Adrenal gland (tissue), 19 donors: ENCODE measurements around the gene ZNF439. TPM values are rescaled to one million over a fixed set of nuclear protein-coding genes. Genes with fewer than 3 reads are reported as not detected.

Experiments used
- DNase-seq, 7 donors: peaks; one replicate each; pipeline ENCODE4 v3.0.0-alpha.2; 2019 to 2020
- H3K27ac ChIP-seq, 5 donors: fragments of 200-600 bp; sonication (generic) in 4 of 5; 1 replicate in 3 of 5; 2 replicates in 2 of 5; pipeline versions ENCODE4 v1.5.1 to v1.8.0; 2016 to 2020; ENCODE audit warnings: mild to moderate bottlenecking in 1 of 5
- H3K27me3 ChIP-seq: fragments of 200-600 bp; 2 replicates; pipeline ENCODE4 v1.8.0; 2021
- H3K36me3 ChIP-seq, 2 donors: fragments of 200-600 bp; replicated peaks in 1 of 2; 1 replicate in 1 of 2; 2 replicates in 1 of 2; pipeline versions ENCODE4 v1.5.1 to v1.8.0; 2018 to 2022
- H3K4me1 ChIP-seq, 2 donors: fragments of 200-600 bp; replicated peaks in 1 of 2; 1 replicate in 1 of 2; 2 replicates in 1 of 2; pipeline versions ENCODE4 v1.5.1 to v1.8.0; 2018 to 2021
- H3K4me3 ChIP-seq, 4 donors: fragments of 200-600 bp; sonication (generic) in 3 of 4; one replicate each; pipeline ENCODE4 v1.5.1; 2016 to 2018
- H3K9me3 ChIP-seq, 3 donors: fragments of 200-600 bp; sonication (generic) in 1 of 3; replicated peaks in 1 of 3; 1 replicate in 2 of 3; 2 replicates in 1 of 3; pipeline versions ENCODE4 v1.5.1 to v1.8.0; 2016 to 2021
- CTCF ChIP-seq, 6 experiments: fragments of 450-650 bp in 4 of 6; fragments of 200-600 bp in 2 of 6; sonication (generic) in 1 of 6; IDR thresholded peaks; 1 replicate in 5 of 6; 2 replicates in 1 of 6; pipeline versions ENCODE4 v1.5.1 to v1.8.0; 2016 to 2021; ENCODE audit warnings: antibody characterized with exemption in 6 of 6, mild to moderate bottlenecking in 2 of 6, moderate library complexity in 1 of 6
- POLR2A ChIP-seq, 2 donors: fragments of 450-650 bp; IDR thresholded peaks; one replicate each; pipeline ENCODE4 v1.6.1; 2017; ENCODE audit warnings: antibody characterized with exemption in 2 of 2, mild to moderate bottlenecking in 2 of 2, moderate library complexity in 1 of 2
- whole genome bisulfite sequencing, 4 donors: extraction: QIAGEN DNeasy Blood & Tissue Kit in 2 of 4; methylation state at CpG; one replicate each; pipeline versions ENCODE4 v1.1.5 to v1.1.7; 2013 to 2017; 5-methylcytosine and 5-hydroxymethylcytosine counted together
- intact Hi-C, 2 donors: fragments of 100-400 bp; cut with DNase I; formaldehyde crosslinking; loops; one replicate each; pipeline versions ENCODE4 v1.14.1 to v1.15.0; 2022 to 2023
- long read RNA-seq, 10 donors: library from polyadenylated mRNA in 3 of 10; unstranded in 2 of 10; stranded (forward) in 1 of 10; transcript quantifications; one replicate each; pipeline ENCODE4 v2.0.0 and lab custom pipeline, GENCODE V29; 2021 to 2026
- polyA plus RNA-seq, 3 donors: library from polyadenylated mRNA; stranded (reverse); fragments of 200-250 nt in 2 of 3; fragments of 350-450 nt in 1 of 3; fragmentation: Illumina TruSeq in 1 of 3; extraction: RNeasy Lipid Tissue Mini Kit (QIAGEN cat#74804) in 1 of 3; gene quantifications; one replicate each; pipeline ENCODE4 v1.2.3, GENCODE V29; 2013 to 2014
- total RNA-seq, 9 donors: library from RNA; depleted of rRNA in 4 of 9; stranded (reverse); fragments of >200 nt in 4 of 9; fragments of 120-200 nt in 1 of 9; fragmentation: NEBNext Ultra II Directional in 1 of 9; extraction: Animal tissue kit (Norgen Biotek cat#: 25700) in 1 of 9; gene quantifications; one replicate each; pipeline versions ENCODE4 v1.1.0 to v1.2.4, GENCODE V29; 2013 to 2023
- donor health status: healthy with polysubstance abuse.
- donor health status: Bipolar disorder and iron deficiency.
- donor health status: DM: yes; HTN: yes; CAD: no.
- donor health status: DM: no; HTN: no; CAD: no.
- donor health status: DM: no; HTN: no; CAD: no.
- donor health status: DM: yes; HTN: yes; CAD: no.

Gene ZNF439
- total RNA-seq (10 to 100 TPM in 1 of 9 donors, 1 to 10 TPM in 8; 2.5 to 13.1 (median 5.7) TPM), polyA plus RNA-seq (1 to 10 TPM; 4.4 to 9.8 (median 6.3) TPM)
- long read RNA-seq, donor 1, result 0 reads
- long read RNA-seq, donor 2, result 0 reads
- long read RNA-seq, donor 3, result 0 reads
- long read RNA-seq, donor 4, partial matches to known transcripts, result 0 of 2 reads
- long read RNA-seq, donor 4, other reads (novel, unspliced or antisense), result 2 of 2 reads
- long read RNA-seq, donor 5, partial matches to known transcripts, result 0 of 3 reads
- long read RNA-seq, donor 5, other reads (novel, unspliced or antisense), result 3 of 3 reads
- long read RNA-seq, donor 6, partial matches to known transcripts, result 0 of 5 reads
- long read RNA-seq, donor 6, other reads (novel, unspliced or antisense), result 4 of 5 reads
- long read RNA-seq, donor 7, result 0 reads
- long read RNA-seq, donor 8, result 0 reads
- long read RNA-seq, donor 9, partial matches to known transcripts, result 0 of 1 reads
- long read RNA-seq, donor 9, other reads (novel, unspliced or antisense), result 0 of 1 reads
- long read RNA-seq, donor 10, result 0 reads

- TF ChIP-seq CTCF (IDR thresholded peaks at IDR 0.05) (no peak), POLR2A (IDR thresholded peaks at IDR 0.05) (peak in 1 of 2 donors; percentile 41)
- no peaks in the 10 kb centered on the region for H3K9me3 ChIP-seq
- 1 to 3% (median 1%) methylated on average over 32 to 59 of the region's 59 CpGs for WGBS, 4 donors
- no peaks in the 10 kb centered on the region for H3K36me3 ChIP-seq
- H3K27ac ChIP-seq, result peak within 1 kb of the TSS in 2 of 5 donors; percentile 67 to 83
- intact Hi-C loops, result no loop called here
- no peaks in the 10 kb centered on the region for H3K27me3 ChIP-seq
- DNase-seq, result peak; percentile 86 to 97 (median 92)
- peaks cover 0 to 10% of the 10 kb centered on the region in 2 donors for H3K4me1 ChIP-seq
- H3K4me3 ChIP-seq, result peak within 1 kb of the TSS in 3 of 4 donors; percentile 50 to 71 (median 64)
Observed at GRCh38 chr19:11848594-11849469, at the start of gene ZNF439. ZNF439 (plus strand) TSS chr19:11848726; CDS start chr19:11848868, 142 bp downstream.

GRCh38 chr19:11806354-11807098, 42.0 kb upstream of the ZNF439 start:
- Histone ChIP-seq H3K9me3 (peaks cover 4 to 27% (median 5%) of the 10 kb centered on the region in 3 donors), H3K4me1 (no peaks in the 10 kb centered on the region), H3K27ac (no peak overlapping the region), H3K36me3 (no peaks in the 10 kb centered on the region), H3K4me3 (peak overlapping the region in 1 of 4 donors; percentile 5), H3K27me3 (no peaks in the 10 kb centered on the region)
- 92 to 97% (median 95%) methylated on average over 11 of the region's 11 CpGs for WGBS, 4 donors
- intact Hi-C loops, result no loop called here
- TF ChIP-seq CTCF (IDR thresholded peaks at IDR 0.05), result no peak
- no peak for TF ChIP-seq POLR2A (IDR thresholded peaks at IDR 0.05)
- no peak for DNase-seq

GRCh38 chr19:11807099-11807380, 41.5 kb upstream of the ZNF439 start:
- no peaks in the 10 kb centered on the region for H3K36me3 ChIP-seq
- no peak overlapping the region for H3K27ac ChIP-seq
- H3K4me1 ChIP-seq, result no peaks in the 10 kb centered on the region
- TF ChIP-seq CTCF (IDR thresholded peaks at IDR 0.05) (no peak), POLR2A (IDR thresholded peaks at IDR 0.05) (no peak)
- WGBS, 4 donors, result 90 to 100% (median 96%) methylated on average over 2 of the region's 2 CpGs
- intact Hi-C loops, result no loop called here
- peaks cover 4 to 27% (median 5%) of the 10 kb centered on the region in 3 donors for H3K9me3 ChIP-seq
- no peak for DNase-seq
- peak overlapping the region in 1 of 4 donors; percentile 5 for H3K4me3 ChIP-seq
- H3K27me3 ChIP-seq, result no peaks in the 10 kb centered on the region
